HG02981 (cell line): ENCODE results near the gene ENKUR.

Experiments used
- ATAC-seq: cut with Tn5 transposase; IDR thresholded peaks from one replicate; pipeline ENCODE4 v1.9.1; 2021; ENCODE audit warnings: mild to moderate bottlenecking, moderate library complexity; ENCODE audit not compliant: unreplicated experiment

Gene ENKUR, protein sequence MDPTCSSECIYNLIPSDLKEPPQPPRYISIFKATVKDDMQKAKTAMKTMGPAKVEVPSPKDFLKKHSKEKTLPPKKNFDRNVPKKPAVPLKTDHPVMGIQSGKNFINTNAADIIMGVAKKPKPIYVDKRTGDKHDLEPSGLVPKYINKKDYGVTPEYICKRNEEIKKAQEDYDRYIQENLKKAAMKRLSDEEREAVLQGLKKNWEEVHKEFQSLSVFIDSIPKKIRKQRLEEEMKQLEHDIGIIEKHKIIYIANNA

DNA sequence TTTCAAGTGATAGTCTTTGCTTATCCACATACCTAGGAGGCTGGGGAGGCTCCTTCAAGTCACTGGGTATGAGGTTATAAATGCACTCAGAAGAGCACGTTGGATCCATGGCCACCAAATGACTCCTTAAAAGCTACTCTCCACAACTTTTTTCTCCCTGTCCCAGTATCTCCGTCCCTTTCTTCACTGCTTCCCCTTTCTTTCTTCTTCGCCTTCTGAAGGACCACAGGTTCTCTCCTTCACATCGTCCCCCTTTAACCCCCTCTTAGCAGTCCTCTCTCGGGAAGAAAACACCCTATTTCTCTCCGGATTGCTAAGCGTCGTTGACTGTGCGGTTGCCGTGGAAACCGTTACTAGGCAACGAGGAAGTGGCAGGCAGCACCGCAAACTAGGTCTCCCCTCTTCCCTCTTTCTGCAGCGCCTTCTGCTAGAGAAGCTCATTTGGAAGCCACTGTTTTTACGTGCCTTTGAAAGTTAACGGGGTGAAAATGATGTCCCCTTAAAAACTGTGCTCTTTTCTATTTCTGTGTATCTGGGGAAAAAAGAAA, at the start of gene ENKUR:
TSS of gene ENKUR (minus strand) at position 331 of the 548 bp plus-strand sequence. CDS start at position 109, 222 bp downstream.
- ATAC-seq = peak; percentile 63

DNA sequence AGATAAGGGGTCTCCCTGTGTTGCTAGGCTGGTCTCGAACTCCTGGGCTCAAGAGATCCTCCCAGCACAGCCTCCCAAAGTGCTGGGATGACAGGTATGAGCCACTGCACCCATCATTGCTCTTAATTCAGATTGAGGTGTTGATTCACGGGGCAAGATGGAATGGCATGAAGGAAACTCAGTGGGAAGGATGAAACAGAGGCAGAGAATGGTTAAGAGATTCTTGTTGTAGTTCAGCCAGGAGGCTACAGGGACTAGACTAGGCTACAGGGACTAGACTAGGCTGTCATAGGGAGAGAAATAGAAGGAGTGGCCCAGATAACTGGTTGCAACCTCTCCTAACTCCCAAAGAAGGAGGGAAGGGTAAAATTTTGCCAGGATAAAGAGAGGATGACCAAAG, 48.4 kb upstream of the ENKUR start:
- ATAC-seq = no peak

GRCh38 chr10:25063644-25064043, 47.7 kb upstream of the ENKUR start:
- no peak for ATAC-seq

GRCh38 chr10:25063157-25063556, 47.2 kb upstream of the ENKUR start:
- ATAC-seq = no peak

DNA sequence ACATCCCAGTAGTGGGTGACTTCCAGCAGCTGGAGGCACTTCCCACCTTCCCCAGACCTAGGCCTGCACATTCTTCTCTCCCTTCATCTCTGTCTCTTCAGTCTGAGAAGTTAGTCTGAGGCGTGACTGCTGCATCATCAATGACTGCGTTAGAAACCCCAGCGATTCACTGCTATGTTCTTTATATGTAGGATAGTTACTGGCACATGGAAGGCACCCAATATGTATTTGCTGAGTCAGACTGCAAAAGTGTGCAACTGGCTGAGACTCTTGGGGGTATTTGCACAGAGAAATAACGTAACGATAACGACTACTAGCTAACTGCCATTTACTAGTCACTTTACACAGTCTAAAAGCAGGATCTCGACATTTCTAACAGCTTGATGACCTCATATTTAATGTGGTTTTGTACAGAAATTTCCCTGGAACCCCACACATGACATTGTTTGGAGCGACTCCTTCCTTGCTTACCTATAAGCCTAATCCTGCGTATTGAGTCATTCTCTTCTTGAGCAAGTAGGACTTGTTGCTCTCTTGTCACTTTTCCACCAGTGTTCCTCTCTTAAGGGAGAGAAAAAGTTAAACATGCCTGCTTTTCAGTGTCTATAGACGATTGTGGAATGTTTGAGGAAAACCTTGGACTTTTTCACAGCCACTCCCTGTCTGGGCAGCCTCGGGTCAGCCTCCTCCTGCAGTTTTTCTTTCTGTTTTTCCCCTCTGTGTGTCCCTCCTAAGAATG, 45.9 kb upstream of the ENKUR start:
- ATAC-seq = no peak

DNA sequence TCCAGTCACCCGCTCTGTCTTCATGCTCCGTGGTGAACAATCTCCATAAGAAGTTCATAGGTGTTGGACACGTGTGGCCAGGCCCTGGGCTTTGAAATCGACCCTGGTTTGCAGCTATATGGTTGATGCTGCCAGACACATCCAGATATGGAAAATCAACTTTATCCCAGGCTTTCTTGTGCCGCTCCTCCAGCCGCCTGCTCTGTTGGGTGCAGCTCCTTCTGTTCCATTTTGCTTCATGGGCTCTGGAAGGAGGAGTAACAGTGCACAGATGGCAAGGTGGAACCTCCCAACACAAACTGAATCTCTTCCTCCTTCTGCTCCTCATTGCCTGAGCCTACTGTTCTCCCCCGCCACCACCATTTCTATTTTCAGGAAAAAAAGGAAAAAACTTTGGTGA, 45.2 kb upstream of the ENKUR start:
- ATAC-seq = no peak

- ATAC-seq = no peak
Measured at GRCh38 chr10:25059990-25060389, 44.0 kb upstream of the ENKUR start.

DNA sequence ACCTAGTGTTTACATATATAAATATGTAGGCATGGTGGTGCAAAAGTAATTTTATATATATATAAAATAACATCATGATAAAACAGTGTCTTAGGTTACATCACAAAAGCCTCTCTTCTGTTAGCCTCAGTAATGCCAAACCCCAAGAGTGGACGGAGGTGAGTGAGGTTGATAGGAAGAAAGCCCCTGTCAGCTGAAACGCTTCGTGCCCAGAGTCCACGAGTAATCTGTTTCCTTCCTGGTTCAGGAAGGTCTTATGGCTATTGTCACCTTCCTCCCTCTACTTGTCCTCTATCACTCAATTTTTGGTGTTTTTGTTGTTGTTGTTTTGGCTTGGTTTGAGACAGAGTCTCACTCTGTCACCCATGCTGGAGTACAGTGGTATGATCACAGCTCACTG, 41.9 kb upstream of the ENKUR start:
- no peak for ATAC-seq

- no peak for ATAC-seq
Measured at GRCh38 chr10:25056726-25057125, 40.8 kb upstream of the ENKUR start.

GRCh38 chr10:25052012-25052411, 36.1 kb upstream of the ENKUR start:
- no peak for ATAC-seq

GRCh38 chr10:25050402-25050801, 34.4 kb upstream of the ENKUR start:
- ATAC-seq = no peak

DNA sequence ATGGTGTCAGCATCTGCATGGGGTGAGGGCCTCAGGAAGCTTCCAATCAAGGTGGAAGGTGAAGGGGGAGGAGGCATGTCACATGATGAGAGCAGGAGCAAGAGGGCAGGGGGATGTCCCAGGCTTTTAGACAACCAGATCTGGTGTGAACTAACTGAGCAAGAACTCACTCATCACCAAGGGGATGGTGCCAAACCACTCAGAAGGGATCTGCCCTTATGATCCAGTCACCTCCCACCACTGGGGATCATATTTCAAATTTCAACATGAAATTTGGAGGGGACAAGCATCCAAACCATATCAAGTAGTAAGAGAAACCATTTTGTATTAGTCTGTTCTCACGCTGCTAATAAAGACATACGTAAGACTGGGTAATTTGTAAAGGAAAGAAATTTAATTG, 34.0 kb upstream of the ENKUR start:
- ATAC-seq = no peak

DNA sequence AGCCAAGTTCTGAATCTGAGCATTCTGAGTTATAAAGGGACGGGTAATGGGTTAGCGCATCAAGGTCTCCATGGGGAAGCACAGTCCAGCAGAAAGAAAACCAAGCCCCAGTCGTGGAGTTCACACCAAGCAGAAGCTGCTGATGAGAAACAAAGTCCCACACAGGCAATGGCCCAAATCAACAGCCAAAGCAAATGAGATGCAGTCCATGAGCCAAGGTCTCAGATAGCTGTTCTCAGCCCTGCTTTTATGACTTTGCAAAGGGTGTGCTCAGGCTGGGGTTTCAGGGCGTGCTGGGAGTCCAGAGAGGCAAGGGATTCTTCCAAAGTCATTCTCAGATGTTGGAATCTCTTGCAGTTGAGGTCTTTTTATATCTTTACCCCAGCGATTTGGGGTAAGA, 32.5 kb upstream of the ENKUR start:
- no peak for ATAC-seq

DNA sequence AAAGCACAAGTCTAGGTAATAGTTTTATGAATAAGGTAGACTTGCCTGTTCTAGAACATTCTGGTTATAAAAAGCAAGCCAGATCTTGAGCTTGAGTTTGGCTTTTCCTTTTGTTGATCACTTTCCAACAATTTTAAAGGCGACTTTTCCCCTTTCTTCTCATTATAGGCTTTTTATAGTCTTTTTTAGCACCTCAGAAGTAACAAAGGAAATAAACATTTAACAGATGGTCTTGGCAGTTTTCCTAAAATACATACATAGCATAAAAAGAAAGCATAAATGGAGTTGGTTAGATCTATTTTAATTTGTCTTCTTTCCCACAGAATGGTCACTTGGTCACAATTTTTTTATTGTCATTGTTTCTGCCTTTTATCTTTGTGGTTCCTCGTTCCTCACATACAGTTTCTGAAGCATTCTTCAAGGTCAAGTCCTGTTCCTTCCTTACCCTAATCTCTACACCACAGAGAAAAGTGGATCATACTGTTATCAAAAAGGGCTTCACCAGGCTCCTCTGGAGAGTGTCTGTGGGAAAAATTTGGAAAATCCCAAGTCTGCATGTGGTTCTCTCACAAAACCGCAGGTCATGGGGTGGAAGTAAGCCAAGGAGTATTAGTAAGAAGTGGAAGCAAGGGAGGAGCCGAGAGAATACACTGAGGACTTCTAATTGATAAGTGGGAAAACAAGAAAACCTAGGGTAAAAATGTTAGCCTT, 31.8 kb upstream of the ENKUR start:
- no peak for ATAC-seq

DNA sequence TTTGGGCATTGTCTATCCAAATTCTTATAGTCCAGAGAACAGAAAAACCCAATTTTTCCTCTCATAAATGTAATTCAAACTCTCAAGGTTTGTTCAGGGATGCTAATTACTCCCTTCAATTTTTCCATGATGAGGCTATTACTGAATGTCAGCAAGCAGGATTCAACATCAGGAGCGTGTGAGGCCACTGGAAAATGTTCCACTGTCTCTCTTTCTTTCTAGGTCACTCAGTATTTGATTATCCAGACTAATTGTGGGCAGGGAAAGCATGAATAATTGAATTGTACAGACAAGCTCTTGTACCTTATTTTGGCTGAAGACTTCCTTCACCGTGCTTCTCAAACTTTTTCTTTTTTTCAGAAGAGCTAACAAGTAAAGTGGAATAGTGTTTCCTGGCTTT, 31.1 kb upstream of the ENKUR start:
- ATAC-seq = no peak

- no peak for ATAC-seq
Measured at GRCh38 chr10:25046641-25047040, 30.7 kb upstream of the ENKUR start.

DNA sequence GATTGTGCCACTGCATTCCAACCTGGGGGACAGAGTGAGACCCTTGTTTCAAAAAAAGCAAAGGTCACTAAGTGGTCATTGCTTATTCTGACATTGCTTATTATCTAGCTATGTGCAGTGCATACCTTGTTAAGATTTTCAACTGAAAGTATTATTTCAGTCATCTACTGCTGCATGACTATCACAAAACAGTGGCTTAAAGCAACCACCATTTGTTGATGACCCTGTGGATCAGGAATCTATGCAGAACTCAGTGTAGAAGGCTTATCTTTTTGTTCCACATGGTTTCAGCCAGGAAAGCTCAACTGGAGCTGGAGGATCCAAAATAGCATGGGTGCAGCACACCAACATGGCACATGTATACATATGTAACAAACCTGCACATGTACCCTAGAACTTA, 23.6 kb upstream of the ENKUR start:
- ATAC-seq = no peak

- ATAC-seq = no peak
Measured at GRCh38 chr10:25038325-25038724, 22.4 kb upstream of the ENKUR start.

DNA sequence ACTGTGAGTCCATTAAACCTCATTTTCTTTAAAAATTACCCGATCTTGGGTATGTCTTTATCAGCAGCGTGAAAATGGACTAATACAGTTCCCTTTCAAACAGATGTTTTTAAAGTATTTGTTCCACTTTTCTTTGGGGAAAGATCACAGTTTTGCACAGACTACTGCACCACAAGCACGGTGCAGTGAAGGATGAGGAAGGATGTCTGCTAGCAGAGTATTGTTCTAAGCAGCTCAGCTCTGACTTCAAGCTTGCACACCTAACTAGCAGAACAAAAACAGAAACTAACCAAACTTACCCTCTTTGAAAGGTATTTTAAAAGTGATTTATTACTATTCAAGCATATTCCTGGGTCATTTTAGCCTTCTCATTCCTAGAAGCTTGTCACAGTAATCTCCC, 20.4 kb upstream of the ENKUR start:
- no peak for ATAC-seq

DNA sequence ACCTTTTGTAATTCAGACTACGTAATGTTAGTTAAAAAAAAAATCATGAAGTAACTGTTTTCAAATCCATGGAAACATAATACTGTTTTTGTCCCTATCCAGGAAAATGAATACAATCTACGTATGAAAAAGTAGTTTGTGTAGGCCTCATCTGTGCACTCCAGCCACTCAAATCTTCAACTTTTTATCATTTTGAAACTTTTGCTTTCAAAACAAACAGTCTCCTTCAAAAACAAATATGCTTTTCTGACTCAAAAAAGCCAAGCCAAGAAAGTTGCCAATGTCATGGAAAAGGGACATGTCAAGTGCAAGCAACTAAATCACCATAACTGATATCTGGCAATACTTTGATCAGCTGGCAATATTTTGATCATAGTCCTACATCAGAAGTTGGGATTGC, 13.6 kb upstream of the ENKUR start:
- ATAC-seq = no peak

DNA sequence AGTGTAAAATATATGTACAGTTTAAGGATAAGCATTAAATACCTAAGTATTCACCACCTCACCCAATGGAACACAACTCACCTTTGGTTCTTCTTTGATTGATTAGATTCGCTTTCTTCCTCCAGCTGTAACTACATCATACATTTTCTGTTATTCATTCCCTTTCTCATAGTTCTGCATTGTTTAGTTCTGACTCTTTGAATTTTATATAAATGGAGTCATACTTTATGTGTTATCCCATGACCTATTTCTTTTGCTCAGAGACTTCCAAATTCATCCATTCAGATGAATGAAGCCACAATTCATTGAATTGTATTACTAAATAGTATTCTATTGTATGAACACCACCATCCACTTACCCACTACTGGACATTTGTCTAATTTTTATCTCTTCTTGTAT, 12.8 kb upstream of the ENKUR start:
- no peak for ATAC-seq

DNA sequence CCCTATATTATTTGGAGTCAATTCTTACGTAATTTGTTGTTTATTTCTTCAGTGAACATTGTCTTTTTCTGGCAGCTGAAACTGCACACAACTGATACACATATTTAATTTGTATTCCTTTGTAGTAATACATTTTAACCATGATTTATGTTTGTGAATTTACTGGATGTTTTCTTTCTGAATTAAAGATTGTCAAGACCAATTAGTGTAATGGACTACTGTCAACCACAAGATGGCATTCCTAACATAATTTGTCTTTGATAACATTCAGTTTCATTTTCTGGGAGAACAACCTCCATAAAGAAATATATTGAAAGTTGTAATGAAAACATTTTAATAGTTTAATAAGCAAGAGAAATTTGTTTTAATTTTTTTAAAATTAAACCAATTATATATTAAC, 10.5 kb upstream of the ENKUR start:
- ATAC-seq = no peak
